Calu3 (cell line): Measurements from ENCODE around the gene LPCAT4. TPM values are rescaled to one million over a fixed set of nuclear protein-coding genes. Genes with fewer than 3 reads are reported as not detected.
"Not testable (repeated sequence)": the region's sequence is repeated elsewhere in the genome, so short reads cannot be mapped to it uniquely, and the experiment has no call there.

Experiments
- BruUV-seq: library from RNA; stranded (reverse); fragments of 400-500 nt; replicated peaks from 2 replicates; lab custom pipeline; 2021; lab: Mats Ljungman, UMichigan
- CTCF ChIA-PET: fragments of 300-600 bp; sonication (Branson Sonifier 250); formaldehyde crosslinking; loops from one replicate; lab custom pipeline; 2022; ENCODE audit warnings: antibody characterized with exemption; lab: Charles Lee
- DNase-seq: peaks from one replicate; pipeline ENCODE4 v3.0.0; 2022
- H3K27ac Mint-ChIP-seq: one replicate; pipeline ENCODE4 v1.8.0; 2022; ENCODE audit warnings: mixed read lengths; ENCODE audit not compliant: unreplicated experiment
- H3K27me3 Mint-ChIP-seq: one replicate; pipeline ENCODE4 v1.8.0; 2022; ENCODE audit warnings: mixed read lengths; ENCODE audit not compliant: unreplicated experiment
- H3K36me3 Mint-ChIP-seq: one replicate; pipeline ENCODE4 v1.8.0; 2022; ENCODE audit warnings: mild to moderate bottlenecking, moderate library complexity, mixed read lengths; ENCODE audit not compliant: insufficient read depth, unreplicated experiment
- H3K4me1 Mint-ChIP-seq: one replicate; pipeline ENCODE4 v1.8.0; 2022; ENCODE audit warnings: mild to moderate bottlenecking, low read depth, mixed read lengths; ENCODE audit not compliant: unreplicated experiment
- H3K4me3 Mint-ChIP-seq: one replicate; pipeline ENCODE4 v1.8.0; 2022; ENCODE audit warnings: mild to moderate bottlenecking, low read depth, moderate library complexity, mixed read lengths; ENCODE audit not compliant: unreplicated experiment
- H3K9me3 Mint-ChIP-seq: one replicate; pipeline ENCODE4 v1.8.0; 2022; ENCODE audit warnings: low read depth, mixed read lengths; ENCODE audit not compliant: unreplicated experiment
- intact Hi-C: fragments of 100-400 bp; cut with micrococcal nuclease; formaldehyde crosslinking; loops from one replicate; pipeline ENCODE4 v1.10.0; 2022; ENCODE audit not compliant: unreplicated experiment
- total RNA-seq: library from RNA; stranded (reverse); gene quantifications from 2 replicates; pipeline ENCODE4 v1.2.3, GENCODE V29; 2022
- TF ChIP-seq, protein P1 (sequence below): fragments of 200-600 bp; IDR thresholded peaks from one replicate; pipeline ENCODE4 v1.8.0; 2022; ENCODE audit warnings: antibody characterized with exemption; ENCODE audit not compliant: unreplicated experiment

LPCAT4 gene
- total RNA-seq, 1 experiment from 2014 or later, result 28.9 TPM

DNA sequence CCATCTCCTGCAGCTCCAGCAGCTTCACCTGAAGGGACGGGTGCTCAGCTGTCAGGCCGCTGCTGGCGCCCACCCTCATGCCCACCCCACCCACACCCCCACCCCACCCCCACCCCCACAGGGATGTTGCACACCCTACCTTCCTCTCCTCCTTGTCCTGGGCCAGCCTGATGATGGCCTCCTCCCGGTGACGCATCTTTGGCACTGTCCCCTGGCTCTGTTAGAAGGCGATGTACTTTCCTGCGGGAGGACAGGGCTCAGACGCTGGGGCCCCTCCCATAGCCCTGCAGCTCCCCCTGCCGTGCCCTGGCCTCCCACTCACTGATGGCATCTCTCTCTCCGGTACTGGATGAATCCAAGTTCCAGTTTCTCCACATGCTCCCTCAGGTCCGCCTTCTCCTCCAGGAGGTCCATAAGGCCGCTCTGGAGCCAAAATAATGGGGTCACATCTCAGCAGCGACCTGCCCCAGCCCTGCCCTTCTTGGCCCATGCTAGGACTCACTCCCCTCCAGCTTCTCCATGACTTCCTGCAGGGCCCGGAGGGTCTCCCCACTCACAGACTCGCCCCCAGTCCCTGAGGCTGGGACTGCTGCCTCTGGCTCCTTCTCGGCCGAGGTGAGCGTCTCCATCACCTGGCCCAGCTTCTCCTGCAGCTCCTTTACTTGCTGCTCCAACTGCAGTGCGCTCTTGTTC lies 15.0 kb upstream of the LPCAT4 start:
- BruUV-seq, CTCF ChIA-PET, H3K27ac Mint-ChIP-seq: not testable (repeated sequence)

DNA sequence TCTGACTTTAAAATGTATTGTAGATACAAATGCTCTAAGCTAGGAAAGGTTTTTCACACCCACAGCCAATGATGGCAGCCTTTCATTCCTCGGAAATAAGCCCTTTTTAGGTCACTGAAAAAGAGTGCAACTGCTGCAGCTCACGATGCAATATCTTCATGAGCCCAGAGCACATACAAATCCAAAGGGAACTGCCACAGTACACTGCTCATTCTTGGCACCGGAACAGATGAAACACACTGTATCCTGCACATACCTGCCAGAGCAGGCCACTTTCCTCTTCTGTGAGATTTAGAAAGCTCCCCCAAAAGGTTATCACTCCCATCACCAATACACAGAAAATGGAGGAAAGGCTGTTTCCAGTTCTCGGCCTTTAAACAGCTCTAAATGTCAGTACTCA lies 13.5 kb upstream of the LPCAT4 start:
- CTCF ChIA-PET, H3K27me3 Mint-ChIP-seq, intact Hi-C loops, H3K27ac Mint-ChIP-seq, H3K9me3 Mint-ChIP-seq, DNase-seq, BruUV-seq, H3K4me1 Mint-ChIP-seq, H3K36me3 Mint-ChIP-seq, H3K4me3 Mint-ChIP-seq: not testable (repeated sequence)

More for the DNA sequence above, 15.0 kb upstream of the LPCAT4 start:
- H3K36me3 Mint-ChIP-seq, H3K27me3 Mint-ChIP-seq, H3K9me3 Mint-ChIP-seq, intact Hi-C loops, H3K4me3 Mint-ChIP-seq, DNase-seq, H3K4me1 Mint-ChIP-seq: not testable (repeated sequence)

DNA sequence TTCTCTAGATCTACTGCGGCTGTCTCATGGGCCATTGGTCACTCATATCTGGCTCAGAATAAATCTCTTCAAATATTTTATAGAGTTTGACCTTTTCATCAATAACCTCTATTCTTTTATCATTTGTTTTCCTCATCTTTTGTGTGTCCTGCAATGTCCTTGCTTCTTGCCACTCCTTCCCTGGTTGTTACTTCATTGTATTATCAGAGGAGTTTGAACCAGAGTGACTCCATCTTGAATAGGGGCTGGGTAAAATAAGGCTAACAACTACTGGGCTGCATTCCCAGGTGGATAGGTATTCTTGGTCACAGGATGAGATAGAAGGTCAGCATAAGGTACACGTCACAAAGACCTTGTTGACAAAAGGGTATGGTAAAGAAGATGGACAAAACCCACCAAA lies 9.9 kb upstream of the LPCAT4 start:
- H3K36me3 Mint-ChIP-seq, result no peaks in the 10 kb centered on the region
- H3K27me3 Mint-ChIP-seq, result no peaks in the 10 kb centered on the region

DNA sequence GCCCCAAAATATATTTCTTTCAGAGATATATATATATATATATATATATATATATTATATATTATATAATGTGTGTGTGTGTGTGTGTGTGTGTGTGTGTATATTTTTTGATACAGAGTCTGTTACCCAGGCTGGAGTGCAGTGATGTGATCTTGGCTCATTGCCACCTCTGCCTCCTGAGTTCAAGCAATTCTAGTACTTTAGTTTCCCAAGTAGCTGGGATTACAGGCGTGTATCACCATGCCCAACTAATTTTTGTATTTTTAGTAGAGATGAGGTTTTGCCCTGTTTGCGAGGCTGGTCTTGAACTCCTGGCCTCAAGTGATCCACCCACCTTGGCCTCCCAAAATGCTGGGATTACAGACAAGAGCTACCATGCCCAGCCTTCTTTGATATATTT lies 8.5 kb upstream of the LPCAT4 start:
- H3K9me3 Mint-ChIP-seq, H3K36me3 Mint-ChIP-seq, H3K27ac Mint-ChIP-seq, H3K27me3 Mint-ChIP-seq, H3K4me3 Mint-ChIP-seq, CTCF ChIA-PET, H3K4me1 Mint-ChIP-seq, BruUV-seq, intact Hi-C loops, DNase-seq: not testable (repeated sequence)

More for the DNA sequence above, 9.9 kb upstream of the LPCAT4 start:
- TF ChIP-seq, protein P1, sequence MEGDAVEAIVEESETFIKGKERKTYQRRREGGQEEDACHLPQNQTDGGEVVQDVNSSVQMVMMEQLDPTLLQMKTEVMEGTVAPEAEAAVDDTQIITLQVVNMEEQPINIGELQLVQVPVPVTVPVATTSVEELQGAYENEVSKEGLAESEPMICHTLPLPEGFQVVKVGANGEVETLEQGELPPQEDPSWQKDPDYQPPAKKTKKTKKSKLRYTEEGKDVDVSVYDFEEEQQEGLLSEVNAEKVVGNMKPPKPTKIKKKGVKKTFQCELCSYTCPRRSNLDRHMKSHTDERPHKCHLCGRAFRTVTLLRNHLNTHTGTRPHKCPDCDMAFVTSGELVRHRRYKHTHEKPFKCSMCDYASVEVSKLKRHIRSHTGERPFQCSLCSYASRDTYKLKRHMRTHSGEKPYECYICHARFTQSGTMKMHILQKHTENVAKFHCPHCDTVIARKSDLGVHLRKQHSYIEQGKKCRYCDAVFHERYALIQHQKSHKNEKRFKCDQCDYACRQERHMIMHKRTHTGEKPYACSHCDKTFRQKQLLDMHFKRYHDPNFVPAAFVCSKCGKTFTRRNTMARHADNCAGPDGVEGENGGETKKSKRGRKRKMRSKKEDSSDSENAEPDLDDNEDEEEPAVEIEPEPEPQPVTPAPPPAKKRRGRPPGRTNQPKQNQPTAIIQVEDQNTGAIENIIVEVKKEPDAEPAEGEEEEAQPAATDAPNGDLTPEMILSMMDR, result no peak
- CTCF ChIA-PET, result no interaction called here
- no peak overlapping the region for H3K4me3 Mint-ChIP-seq
- H3K4me1 Mint-ChIP-seq, result no peaks in the 10 kb centered on the region
- BruUV-seq, result no TSS peak
- no peaks in the 10 kb centered on the region for H3K9me3 Mint-ChIP-seq
- no peak overlapping the region for H3K27ac Mint-ChIP-seq
- intact Hi-C loops, result no loop called here
- no peak for DNase-seq

DNA sequence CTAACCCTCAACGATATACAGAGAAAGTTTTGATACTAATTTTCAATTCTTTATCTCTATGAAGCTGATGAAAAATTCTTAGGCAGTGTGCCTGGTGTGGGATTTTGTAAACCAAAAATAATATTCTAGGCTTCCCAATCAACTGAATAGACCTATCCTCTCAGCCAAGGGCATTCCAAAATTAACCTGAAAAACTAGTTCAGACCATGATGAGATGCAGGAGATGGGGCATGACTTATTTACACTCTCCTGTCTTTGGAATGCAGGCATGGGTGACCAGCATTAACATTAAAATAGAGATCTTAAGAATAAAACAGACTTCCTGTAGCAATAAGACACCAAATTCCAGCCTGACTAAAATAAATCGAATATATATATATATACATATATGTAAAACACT lies 7.8 kb upstream of the LPCAT4 start:
- Mint-ChIP-seq H3K27me3 (no peaks in the 10 kb centered on the region), H3K27ac (no peak overlapping the region), H3K4me1 (no peaks in the 10 kb centered on the region), H3K9me3 (no peaks in the 10 kb centered on the region), H3K36me3 (no peaks in the 10 kb centered on the region), H3K4me3 (no peak overlapping the region)
- BruUV-seq, result no TSS peak
- CTCF ChIA-PET, result no interaction called here
- DNase-seq, result no peak
- TF ChIP-seq, protein P1, result no peak
- intact Hi-C loops, result no loop called here

DNA sequence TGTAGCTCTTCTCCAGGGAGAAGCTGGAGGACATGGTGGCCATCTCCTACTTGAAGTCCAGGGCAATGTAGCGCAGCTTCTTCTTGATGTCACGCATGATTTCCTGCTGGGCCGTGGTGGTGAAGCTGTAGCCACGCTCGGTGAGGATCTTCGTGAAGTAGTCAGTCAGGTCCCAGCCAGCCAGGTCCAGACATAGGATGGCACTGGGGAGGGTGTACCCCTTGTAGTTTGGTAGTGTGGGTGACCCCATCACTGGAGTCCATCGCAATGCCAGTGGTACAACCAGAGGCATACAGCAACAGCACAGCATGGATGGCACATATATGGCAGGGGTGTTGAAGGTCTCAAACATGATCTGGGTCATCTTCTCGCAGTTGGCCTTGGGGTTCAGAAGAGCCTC lies 7.0 kb upstream of the LPCAT4 start:
- no peak overlapping the region for H3K4me3 Mint-ChIP-seq
- intact Hi-C loops, result no loop called here
- TF ChIP-seq, protein P1, result no peak
- CTCF ChIA-PET, result no interaction called here
- DNase-seq, result no peak
- H3K27me3 Mint-ChIP-seq, result no peaks in the 10 kb centered on the region
- no peak overlapping the region for H3K27ac Mint-ChIP-seq
- no peaks in the 10 kb centered on the region for H3K36me3 Mint-ChIP-seq
- no peaks in the 10 kb centered on the region for H3K4me1 Mint-ChIP-seq
- BruUV-seq, result no TSS peak
- no peaks in the 10 kb centered on the region for H3K9me3 Mint-ChIP-seq
